Measurements from ENCODE around the gene RNASE8. TPM values are rescaled to one million over a fixed set of nuclear protein-coding genes. Genes with fewer than 3 reads are reported as not detected.

Gene RNASE8
- total RNA-seq, 1 experiment from 2014 or later = not detected

GRCh38 chr14:21070083-21070609 lies 12.5 kb downstream of the RNASE8 start, which contains the start of gene ARHGEF40:
Gene ARHGEF40, plus strand, starts transcription at chr14:21070304. Its CDS starts 93 bp downstream, at chr14:21070397.
- in situ Hi-C loops (cut with HindIII; ENCODE audit: low pct_unique_long_range_greater_than_20kb, low sequenced_read_pairs) (no loop called here), intact Hi-C loops (cut with micrococcal nuclease; ENCODE audit: unreplicated experiment) (no loop called here)
- no TSS peak for BruUV-seq (replicated peaks)
- Histone ChIP-seq H3K27ac (ENCODE audit: low read length) (peak within 1 kb of the TSS; percentile 63), H3K4me1 (ENCODE audit: control insufficient read depth, insufficient read depth, low read length) (peaks cover 7% of the 10 kb centered on the region), H3K27me3 (ENCODE audit: control insufficient read depth, insufficient read depth, low read length) (0 out of 2 replicates have a peak, but pooled peaks cover 2% of the 10 kb centered on the region), H3K4me3 (ENCODE audit: low read depth in 2 of 2, low read length in 2 of 2) (peak within 1 kb of the TSS; percentile 54 to 65), H3K36me3 (ENCODE audit: control insufficient read depth, insufficient read depth, low read length) (no peaks in the 10 kb centered on the region), H3K9me3 (ENCODE audit: control insufficient read depth, insufficient read depth, low read depth, low read length) (no peaks in the 10 kb centered on the region)
- ChIA-PET POLR2A (no interaction called here), CTCF (interaction anchor here (1.9 to 2.4 kb wide), 3 partner anchors 22 to 56 kb away, joined by 8 to 10 read pairs (median 10); no protein-coding TSS in a partner anchor)
- DNase-seq (ENCODE audit: low read depth, low spot score) (no peak), ATAC-seq (peak; percentile 79)
- TF ChIP-seq, protein P1, sequence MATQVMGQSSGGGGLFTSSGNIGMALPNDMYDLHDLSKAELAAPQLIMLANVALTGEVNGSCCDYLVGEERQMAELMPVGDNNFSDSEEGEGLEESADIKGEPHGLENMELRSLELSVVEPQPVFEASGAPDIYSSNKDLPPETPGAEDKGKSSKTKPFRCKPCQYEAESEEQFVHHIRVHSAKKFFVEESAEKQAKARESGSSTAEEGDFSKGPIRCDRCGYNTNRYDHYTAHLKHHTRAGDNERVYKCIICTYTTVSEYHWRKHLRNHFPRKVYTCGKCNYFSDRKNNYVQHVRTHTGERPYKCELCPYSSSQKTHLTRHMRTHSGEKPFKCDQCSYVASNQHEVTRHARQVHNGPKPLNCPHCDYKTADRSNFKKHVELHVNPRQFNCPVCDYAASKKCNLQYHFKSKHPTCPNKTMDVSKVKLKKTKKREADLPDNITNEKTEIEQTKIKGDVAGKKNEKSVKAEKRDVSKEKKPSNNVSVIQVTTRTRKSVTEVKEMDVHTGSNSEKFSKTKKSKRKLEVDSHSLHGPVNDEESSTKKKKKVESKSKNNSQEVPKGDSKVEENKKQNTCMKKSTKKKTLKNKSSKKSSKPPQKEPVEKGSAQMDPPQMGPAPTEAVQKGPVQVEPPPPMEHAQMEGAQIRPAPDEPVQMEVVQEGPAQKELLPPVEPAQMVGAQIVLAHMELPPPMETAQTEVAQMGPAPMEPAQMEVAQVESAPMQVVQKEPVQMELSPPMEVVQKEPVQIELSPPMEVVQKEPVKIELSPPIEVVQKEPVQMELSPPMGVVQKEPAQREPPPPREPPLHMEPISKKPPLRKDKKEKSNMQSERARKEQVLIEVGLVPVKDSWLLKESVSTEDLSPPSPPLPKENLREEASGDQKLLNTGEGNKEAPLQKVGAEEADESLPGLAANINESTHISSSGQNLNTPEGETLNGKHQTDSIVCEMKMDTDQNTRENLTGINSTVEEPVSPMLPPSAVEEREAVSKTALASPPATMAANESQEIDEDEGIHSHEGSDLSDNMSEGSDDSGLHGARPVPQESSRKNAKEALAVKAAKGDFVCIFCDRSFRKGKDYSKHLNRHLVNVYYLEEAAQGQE (IDR thresholded peaks at IDR 0.05; ENCODE audit: insufficient read depth in 1 of 2, low read depth in 2 of 2, low read length in 1 of 2) = no peak
- no peak for TF ChIP-seq TCF7L2 (IDR thresholded peaks at IDR 0.05; ENCODE audit: low read depth, low read length)
- no peak for TF ChIP-seq POLR2AphosphoS5 (IDR thresholded peaks at IDR 0.05; ENCODE audit: low read depth, low read length)
- no peak for TF ChIP-seq SIN3A (IDR thresholded peaks at IDR 0.05; ENCODE audit: borderline replicate concordance, insufficient read depth, low read depth, low read length)
- no peak for TF ChIP-seq CTCF (IDR thresholded peaks at IDR 0.05)

- Histone ChIP-seq H3K36me3 (ENCODE audit: control insufficient read depth, insufficient read depth, low read length) (no peaks in the 10 kb centered on the region), H3K9me3 (ENCODE audit: control insufficient read depth, insufficient read depth, low read depth, low read length) (no peaks in the 10 kb centered on the region), H3K27me3 (ENCODE audit: control insufficient read depth, insufficient read depth, low read length) (no peaks in the 10 kb centered on the region), H3K4me1 (ENCODE audit: control insufficient read depth, insufficient read depth, low read length) (peaks cover 7% of the 10 kb centered on the region), H3K27ac (ENCODE audit: low read length) (peak overlapping the region; percentile 63), H3K4me3 (ENCODE audit: low read depth in 2 of 2, low read length in 2 of 2) (peak overlapping the region; percentile 54 to 65)
- intact Hi-C loops (cut with micrococcal nuclease; ENCODE audit: unreplicated experiment) (no loop called here), in situ Hi-C loops (cut with HindIII; ENCODE audit: low pct_unique_long_range_greater_than_20kb, low sequenced_read_pairs) (no loop called here)
- ATAC-seq = peak; percentile 47
- ChIA-PET POLR2A (no interaction called here), CTCF (interaction anchor here (1.9 to 2.4 kb wide), 3 partner anchors 21 to 56 kb away, joined by 8 to 10 read pairs (median 10); no protein-coding TSS in a partner anchor)
- no TSS peak for BruUV-seq (replicated peaks)
- TF ChIP-seq POLR2AphosphoS5 (IDR thresholded peaks at IDR 0.05; ENCODE audit: low read depth, low read length) (no peak), CTCF (IDR thresholded peaks at IDR 0.05) (no peak), SIN3A (IDR thresholded peaks at IDR 0.05; ENCODE audit: borderline replicate concordance, insufficient read depth, low read depth, low read length) (no peak)
- TF ChIP-seq, protein P1 (IDR thresholded peaks at IDR 0.05; ENCODE audit: insufficient read depth in 1 of 2, low read depth in 2 of 2, low read length in 1 of 2) = no peak
- DNase-seq (ENCODE audit: low read depth, low spot score) = no peak
Observed at GRCh38 chr14:21070610-21071224, 13.1 kb downstream of the RNASE8 start.

Data from Panc1 (cell line).